ENCODE measurements around the gene SLC25A15.

SLC25A15 gene

DNA sequence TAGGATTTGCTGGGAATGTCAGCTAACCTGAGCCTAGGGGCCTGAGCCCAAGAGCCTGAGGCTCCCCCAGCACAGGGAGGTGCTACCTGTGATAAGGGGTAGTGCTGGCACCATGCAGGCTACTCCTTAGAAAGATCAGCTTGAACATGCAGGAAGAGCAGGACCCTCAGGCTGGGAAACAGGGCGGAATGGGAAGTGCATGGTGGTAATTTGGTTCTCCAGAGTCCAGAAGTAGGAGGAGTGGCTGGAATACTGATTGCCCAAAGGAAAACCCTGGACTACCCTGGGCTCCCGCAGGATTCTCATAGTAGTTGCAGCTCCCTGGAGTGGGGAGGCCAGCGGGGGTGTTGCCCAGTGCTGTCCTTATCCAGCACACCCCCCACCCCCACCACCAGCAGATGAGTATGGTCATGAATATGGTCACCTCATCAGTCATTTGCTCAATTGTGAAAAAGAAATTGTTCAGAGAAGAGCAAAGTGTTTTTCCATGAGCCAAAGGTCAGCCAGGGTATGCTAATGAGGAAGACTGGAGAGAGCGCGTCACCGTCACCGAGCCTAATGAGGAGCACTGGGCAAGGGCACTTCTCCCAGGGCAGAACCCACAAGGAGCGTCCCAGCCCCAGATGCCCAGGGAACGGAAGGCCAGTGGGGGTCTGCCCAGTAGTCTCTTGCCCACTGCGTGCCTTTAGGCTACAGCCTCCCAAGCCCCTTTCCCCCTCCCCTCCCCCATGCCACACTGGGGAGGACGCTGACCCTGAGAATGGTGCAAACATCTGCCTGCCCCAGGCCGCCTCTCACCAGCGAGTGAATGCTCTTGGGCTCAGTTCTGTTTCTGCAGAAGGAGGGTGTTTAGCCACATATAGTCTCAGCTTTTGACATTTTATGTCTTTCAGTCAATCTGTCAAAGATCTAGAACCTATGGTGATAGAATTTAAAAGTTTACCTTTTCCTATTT is 5.3 kb downstream of the SLC25A15 start:
- TF ChIP-seq GATA3 (IDR thresholded peaks at IDR 0.05; ENCODE audit: low read depth, low read length) (no peak), GATA2 (IDR thresholded peaks at IDR 0.05; ENCODE audit: low read depth, low read length) (no peak)

DNA sequence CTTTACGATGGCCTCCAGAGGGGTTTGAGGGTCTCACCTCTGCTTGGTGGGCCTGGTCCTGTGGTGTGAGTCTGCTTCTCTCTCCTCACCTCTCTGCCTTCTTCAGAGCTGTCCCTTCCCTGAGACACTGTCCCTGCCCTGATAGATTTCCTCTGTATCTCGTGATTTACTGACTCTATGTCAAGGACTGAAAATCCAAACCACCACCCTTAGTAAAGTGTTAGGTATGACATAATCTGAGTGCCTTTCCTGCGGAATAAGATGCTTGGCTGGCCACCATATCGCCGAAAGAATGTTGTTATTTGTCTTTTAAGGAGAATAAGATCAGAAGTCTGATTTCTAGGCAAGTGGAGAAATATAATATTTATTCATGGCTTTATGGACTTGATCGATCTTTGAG is 7.2 kb downstream of the SLC25A15 start:
- TF ChIP-seq GATA2 (IDR thresholded peaks at IDR 0.05; ENCODE audit: low read depth, low read length) (no peak), GATA3 (IDR thresholded peaks at IDR 0.05; ENCODE audit: low read depth, low read length) (no peak)

DNA sequence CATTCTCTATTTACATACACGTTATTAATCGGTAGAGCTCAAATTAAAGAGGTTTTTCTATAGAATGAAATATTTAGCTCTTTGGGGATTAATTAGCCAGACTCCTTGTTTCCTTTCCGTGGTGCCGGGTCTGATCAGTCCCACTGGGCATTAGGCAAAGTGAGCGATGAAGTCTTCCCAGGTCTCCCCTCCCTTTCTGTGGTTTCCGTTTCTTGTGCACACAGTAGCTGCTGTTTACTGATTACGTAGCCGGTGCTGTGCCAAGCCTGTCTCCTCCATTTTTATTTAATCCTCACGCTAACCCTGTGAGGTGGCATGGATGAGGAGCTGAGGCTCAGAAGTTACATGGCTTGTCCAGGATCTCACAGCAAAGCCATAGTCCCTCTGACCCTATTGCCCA is 9.0 kb downstream of the SLC25A15 start:
- no peak for TF ChIP-seq GATA2 (IDR thresholded peaks at IDR 0.05; ENCODE audit: low read depth, low read length)

DNA sequence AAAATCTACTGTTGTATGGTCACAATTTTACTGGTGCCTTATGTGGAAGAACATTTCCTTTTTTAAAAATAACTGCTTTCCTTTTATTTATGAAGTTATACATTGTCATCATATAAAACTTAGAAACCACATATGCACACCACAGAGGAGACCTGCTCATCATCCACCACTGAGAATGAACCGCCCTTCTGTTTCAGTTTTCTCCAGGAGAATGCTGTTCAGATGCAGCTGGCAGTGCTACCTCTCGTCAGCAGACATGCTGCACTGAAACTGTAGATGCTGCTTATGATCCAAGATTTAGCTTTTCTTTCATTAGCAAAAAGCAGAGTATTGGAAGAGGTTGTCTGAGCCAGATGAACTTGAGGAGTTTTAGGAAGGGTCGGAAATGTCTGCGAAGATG is 10.1 kb downstream of the SLC25A15 start:
- no peak for TF ChIP-seq GATA2 (IDR thresholded peaks at IDR 0.05; ENCODE audit: low read depth, low read length)
- no peak for TF ChIP-seq GATA3 (IDR thresholded peaks at IDR 0.05; ENCODE audit: low read depth, low read length)

DNA sequence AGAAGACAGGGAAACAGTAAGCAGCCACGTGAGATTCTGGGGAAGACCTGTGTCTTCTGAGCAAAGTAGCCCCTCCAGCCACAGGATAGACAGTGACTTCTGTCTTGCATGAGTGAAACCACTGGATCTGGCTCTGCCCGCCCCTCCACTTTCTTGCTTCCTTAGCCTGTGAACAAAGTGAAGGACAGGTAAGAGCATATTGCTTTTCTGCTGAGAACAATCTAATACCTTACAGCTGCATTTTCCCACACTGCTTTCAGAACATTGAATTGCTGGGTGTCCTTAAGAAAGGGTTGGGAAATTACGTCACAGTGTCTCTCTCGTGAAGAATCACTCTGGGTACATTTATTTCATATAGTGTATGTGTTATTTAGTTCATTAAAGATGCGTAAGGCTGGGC is 11.1 kb downstream of the SLC25A15 start:
- TF ChIP-seq GATA2 (IDR thresholded peaks at IDR 0.05; ENCODE audit: low read depth, low read length) (no peak), GATA3 (IDR thresholded peaks at IDR 0.05; ENCODE audit: low read depth, low read length) (no peak)

DNA sequence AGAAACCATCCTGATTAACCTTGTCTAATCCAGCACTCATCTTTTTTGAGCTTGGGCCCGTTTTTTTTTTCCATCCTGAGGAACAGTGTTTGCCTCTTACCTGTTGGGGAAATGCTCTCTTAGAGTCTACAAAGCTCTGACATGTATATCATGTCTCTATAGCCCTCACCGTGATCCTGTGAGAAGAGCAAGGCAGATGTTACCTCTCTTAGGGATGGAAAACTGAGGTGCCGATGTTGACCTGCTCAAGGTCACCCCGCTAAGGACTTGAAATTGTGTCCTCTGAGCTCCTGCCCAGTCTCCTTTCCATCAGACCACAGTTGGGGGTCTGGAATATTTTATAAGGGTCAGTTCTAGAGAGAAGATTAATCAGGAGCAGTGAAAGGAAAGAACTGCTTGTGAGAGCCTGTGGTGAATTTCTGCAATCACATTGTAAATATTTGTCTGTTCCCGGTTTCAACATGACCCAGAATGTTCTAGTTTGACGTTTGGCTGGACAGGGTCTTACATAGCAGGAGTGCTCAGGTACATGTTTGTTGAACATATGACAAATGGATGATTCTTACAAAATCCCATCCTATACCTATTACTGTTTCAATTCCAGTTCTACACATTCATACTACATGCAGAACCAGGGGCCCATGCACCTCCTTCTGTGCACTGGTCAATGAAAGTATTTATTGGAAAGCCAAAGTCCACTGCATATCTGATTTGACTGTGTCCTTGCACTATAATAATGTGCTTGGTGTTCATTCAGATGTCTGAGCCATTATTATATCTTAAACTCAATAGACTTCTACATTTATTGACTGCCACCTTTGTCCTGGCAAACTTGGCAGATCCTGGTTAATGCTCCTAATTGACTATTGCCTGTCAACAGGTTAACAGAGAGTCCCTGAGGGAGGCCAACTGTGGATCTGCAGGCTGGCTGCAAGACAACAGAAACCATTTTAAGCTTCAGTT is 12.1 kb downstream of the SLC25A15 start:
- no peak for TF ChIP-seq GATA3 (IDR thresholded peaks at IDR 0.05; ENCODE audit: low read depth, low read length)
- no peak for TF ChIP-seq GATA2 (IDR thresholded peaks at IDR 0.05; ENCODE audit: low read depth, low read length)

DNA sequence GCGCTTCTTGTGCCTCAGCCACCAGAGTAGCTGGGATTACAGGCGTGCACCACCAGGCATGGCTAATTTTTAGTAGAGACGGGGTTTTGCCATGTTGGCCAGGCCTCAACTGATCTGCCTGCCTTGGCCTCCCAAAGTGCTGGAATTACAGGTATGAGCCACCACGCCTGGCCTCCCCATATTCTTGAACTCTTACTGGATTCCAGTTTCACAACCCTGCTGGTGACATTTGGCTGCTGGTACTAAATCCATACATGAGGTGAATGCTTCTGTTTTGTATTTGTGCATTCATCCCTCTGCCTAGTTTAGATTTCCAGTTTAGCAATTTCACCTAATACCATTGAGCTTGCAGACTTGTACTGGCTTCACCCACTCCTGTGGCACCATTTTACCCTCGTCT is 13.9 kb downstream of the SLC25A15 start:
- TF ChIP-seq GATA3 (IDR thresholded peaks at IDR 0.05; ENCODE audit: low read depth, low read length) (no peak), GATA2 (IDR thresholded peaks at IDR 0.05; ENCODE audit: low read depth, low read length) (no peak)

DNA sequence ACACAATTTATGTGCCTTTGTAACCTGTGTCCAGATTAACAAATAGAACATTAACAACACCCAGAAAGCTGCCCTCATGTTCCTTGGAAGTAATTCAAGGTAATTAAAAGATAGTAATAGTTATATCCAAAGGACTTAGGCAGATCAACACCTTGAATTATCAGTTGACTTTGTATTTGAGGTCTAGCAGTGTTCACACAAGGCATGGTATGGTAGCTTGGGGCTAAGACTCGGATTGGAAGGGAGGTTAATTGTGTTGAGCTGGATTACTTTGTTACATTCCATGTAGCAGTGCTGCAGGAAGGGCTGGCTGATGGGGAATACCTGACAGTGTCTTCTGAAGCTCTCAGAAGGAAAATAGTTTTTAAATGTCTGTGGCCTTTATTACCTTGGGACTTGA is 16.8 kb downstream of the SLC25A15 start:
- TF ChIP-seq GATA2 (IDR thresholded peaks at IDR 0.05; ENCODE audit: low read depth, low read length) (no peak), GATA3 (IDR thresholded peaks at IDR 0.05; ENCODE audit: low read depth, low read length) (no peak)

DNA sequence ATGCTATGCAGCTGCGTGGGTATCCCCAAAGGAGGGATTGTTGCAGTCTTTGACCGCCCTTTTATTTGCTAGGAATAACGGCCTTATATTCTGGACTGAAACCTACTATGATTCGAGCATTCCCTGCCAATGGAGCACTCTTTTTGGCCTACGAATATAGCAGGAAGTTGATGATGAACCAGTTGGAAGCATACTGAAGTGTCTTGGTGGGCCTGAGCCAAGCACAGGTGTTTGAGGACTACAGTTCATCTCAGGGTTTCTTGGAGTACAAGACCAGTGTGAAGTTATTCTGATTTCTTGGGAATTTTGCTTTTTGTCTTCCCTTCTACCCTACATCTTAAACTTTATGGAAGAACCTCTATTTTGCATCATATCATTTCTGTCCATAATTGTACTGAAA is 20.1 kb downstream of the SLC25A15 start:
- TF ChIP-seq GATA2 (IDR thresholded peaks at IDR 0.05; ENCODE audit: low read depth, low read length) (no peak), GATA3 (IDR thresholded peaks at IDR 0.05; ENCODE audit: low read depth, low read length) (no peak)

DNA sequence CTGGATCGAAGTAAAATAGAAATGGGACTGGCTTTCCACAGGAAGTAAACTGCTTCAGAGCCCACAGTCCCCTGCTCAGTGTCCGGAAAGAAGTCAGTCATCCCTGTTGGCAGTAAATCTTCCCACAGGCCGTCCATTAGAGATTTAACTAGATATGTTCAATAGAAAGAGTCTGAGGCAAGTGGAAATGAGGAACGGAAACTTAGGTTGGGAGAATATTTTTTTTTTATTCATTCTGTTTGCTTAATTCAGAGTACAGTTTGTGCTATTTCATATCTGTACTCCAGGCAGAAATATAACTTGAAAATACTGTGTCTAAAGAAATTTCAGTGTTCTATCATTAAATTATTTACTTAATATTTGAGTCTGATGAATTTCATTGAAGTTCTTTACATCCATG is 22.7 kb downstream of the SLC25A15 start:
- TF ChIP-seq GATA3 (IDR thresholded peaks at IDR 0.05; ENCODE audit: low read depth, low read length) (no peak), GATA2 (IDR thresholded peaks at IDR 0.05; ENCODE audit: low read depth, low read length) (no peak)

DNA sequence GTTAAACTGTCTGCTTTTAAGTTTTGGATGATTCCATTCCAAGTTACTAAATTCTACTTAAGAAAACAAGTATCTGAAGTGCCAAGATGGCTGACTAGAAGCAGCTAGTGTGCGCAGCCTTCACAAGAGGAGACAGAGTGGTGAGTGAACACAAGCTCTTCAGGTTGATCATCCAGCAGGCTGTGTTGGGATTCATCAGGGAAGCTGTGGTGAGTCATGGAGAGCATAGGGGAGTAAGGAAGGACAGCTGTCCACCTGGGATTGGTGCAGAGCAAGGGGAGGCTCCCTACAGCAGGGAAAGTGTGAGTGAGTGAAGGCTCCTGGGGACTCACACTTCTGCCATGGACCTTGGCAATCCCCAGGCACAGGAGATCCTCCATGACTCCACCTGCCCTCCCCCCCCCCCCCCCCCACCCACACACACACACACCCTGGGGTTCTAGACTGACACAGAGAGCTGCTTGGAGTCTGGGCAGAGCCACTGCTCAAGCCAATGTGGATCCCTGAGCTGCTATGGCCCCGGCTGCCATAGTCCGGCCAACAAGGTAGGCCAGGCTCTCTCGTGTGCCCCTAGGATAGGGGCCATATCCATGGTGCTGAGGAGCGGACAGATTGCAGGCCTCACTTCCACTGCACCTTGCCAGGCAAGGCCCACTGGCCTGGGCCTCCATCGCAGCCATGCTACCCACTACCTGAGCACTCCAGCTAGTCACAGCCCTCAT is 23.5 kb downstream of the SLC25A15 start:
- TF ChIP-seq GATA3 (IDR thresholded peaks at IDR 0.05; ENCODE audit: low read depth, low read length): no peak
- TF ChIP-seq GATA2 (IDR thresholded peaks at IDR 0.05; ENCODE audit: low read depth, low read length): no peak

DNA sequence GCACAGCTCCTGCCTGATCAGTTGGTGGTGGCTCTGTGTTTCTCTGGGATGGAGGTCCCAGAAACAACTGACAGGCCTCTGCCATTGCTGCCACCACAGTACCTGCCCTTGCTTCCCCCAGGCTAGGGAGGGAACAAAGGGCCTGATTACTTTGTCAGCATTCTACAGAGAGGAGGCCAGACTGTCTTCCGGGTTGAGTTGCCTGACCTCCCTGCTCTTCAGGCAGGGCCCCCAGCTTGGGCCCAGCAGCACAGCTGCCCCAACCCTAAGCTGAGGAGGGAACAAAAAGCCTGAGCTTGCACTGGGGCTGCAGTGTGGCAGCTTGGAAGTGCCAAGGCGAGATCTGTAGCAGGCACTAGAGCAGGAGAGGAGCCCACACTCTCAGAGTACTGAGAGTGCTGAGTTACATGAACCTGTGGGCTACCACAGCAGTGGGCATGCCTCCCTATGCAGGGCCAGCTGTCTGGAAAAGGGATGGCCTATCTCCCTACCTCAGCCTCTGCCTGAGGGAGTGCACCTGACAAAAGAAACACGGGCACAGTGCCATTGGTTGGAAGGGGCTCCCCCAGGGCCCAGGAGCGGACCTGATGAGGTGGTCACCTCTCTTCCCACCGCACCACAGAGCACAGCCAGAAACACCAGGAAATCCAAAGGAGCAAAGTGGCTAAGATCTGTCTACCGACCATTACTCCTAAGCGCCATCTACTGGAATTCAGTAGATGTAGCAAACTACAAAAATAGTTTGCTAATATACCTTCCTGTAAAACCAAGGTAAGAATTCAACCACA is 24.4 kb downstream of the SLC25A15 start:
- no peak for TF ChIP-seq GATA3 (IDR thresholded peaks at IDR 0.05; ENCODE audit: low read depth, low read length)
- no peak for TF ChIP-seq GATA2 (IDR thresholded peaks at IDR 0.05; ENCODE audit: low read depth, low read length)

DNA sequence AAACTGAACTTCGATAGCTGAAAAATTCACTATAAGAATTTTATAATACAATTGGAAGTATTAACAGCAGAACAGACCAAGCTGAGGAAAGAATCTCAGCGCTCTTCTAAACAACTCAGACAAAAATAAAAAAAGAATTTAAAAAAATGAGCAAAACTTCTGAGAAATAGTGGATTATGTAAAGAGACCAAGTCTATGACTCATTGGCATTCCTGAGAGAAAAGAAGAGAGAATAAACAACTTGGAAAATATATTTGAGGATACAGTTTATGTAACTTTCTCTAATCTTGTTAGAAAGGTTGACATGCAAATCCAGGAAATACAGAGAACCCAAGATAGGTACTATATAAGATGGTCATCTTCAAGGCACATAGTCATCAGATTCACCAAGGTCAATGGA is 25.4 kb downstream of the SLC25A15 start:
- no peak for TF ChIP-seq GATA3 (IDR thresholded peaks at IDR 0.05; ENCODE audit: low read depth, low read length)
- TF ChIP-seq GATA2 (IDR thresholded peaks at IDR 0.05; ENCODE audit: low read depth, low read length): no peak
